Sigmoid colon (tissue), 7 donors: Measurements from ENCODE around the gene IL34. TPM values are rescaled to one million over a fixed set of nuclear protein-coding genes. Genes with fewer than 3 reads are reported as not detected.
A peak's percentile ranks its signal among the peaks of the same experiment; 100 is the strongest.

Experiments used
- DNase-seq: peaks from one replicate; pipeline ENCODE4 v3.0.0-alpha.2; 2019
- H3K27ac ChIP-seq, 4 donors: fragments of 200-600 bp; sonication (generic); one replicate each; pipeline ENCODE4 v1.5.1; 2016 to 2019; ENCODE audit warnings: mild to moderate bottlenecking in 1 of 4
- H3K27me3 ChIP-seq, 3 donors: fragments of 200-600 bp; sonication (generic); one replicate each; pipeline ENCODE4 v1.5.1; 2019; ENCODE audit warnings: mild to moderate bottlenecking in 1 of 3
- H3K36me3 ChIP-seq, 4 donors: fragments of 200-600 bp; sonication (generic); one replicate each; pipeline ENCODE4 v1.5.1; 2016 to 2019
- H3K4me1 ChIP-seq, 4 donors: fragments of 200-600 bp; sonication (generic); one replicate each; pipeline ENCODE4 v1.5.1; 2017 to 2019
- H3K4me3 ChIP-seq, 4 donors: fragments of 200-600 bp; sonication (generic); one replicate each; pipeline ENCODE4 v1.5.1; 2017 to 2019; ENCODE audit warnings: mild to moderate bottlenecking in 2 of 4, moderate library complexity in 1 of 4
- H3K9me3 ChIP-seq, 4 donors: fragments of 200-600 bp in 3 of 4; sonication (generic) in 3 of 4; one replicate each; pipeline versions ENCODE4 v1.5.1 to v1.6.1; 2013 to 2019
- CTCF ChIP-seq, 4 experiments: fragments of 450-650 bp in 3 of 4; fragments of 200-600 bp in 1 of 4; IDR thresholded peaks; one replicate each; pipeline ENCODE4 v1.5.1; 2016 to 2019; ENCODE audit warnings: antibody characterized with exemption in 4 of 4, mild to moderate bottlenecking in 3 of 4, moderate library complexity in 2 of 4
- EP300 ChIP-seq, 4 donors: sonication (generic); formaldehyde crosslinking; IDR thresholded peaks; one replicate each; pipeline ENCODE4 v1.6.1; 2017; ENCODE audit warnings: antibody characterized with exemption in 4 of 4
- POLR2A ChIP-seq, 2 donors: fragments of 450-650 bp; IDR thresholded peaks; one replicate each; pipeline ENCODE4 v1.6.1; 2016; ENCODE audit warnings: antibody characterized with exemption in 2 of 2, mild to moderate bottlenecking in 2 of 2, moderate library complexity in 2 of 2
- POLR2AphosphoS5 ChIP-seq, 4 donors: sonication (generic); formaldehyde crosslinking; IDR thresholded peaks; one replicate each; pipeline ENCODE4 v1.6.1; 2017; ENCODE audit warnings: antibody characterized with exemption in 4 of 4
- WGBS, 2 donors: extraction: QIAGEN DNeasy Blood & Tissue Kit; methylation state at CpG; one replicate each; pipeline ENCODE4 v1.1.7; 2013; 5-methylcytosine and 5-hydroxymethylcytosine counted together
- intact Hi-C: fragments of 100-400 bp; cut with DNase I; formaldehyde crosslinking; loops from one replicate; pipeline ENCODE4 v1.15.1; 2023
- polyA plus RNA-seq, 3 donors: library from polyadenylated mRNA; stranded (reverse); fragments of 200-250 nt; gene quantifications; one replicate each; pipeline ENCODE4 v1.2.3, GENCODE V29; 2013
- total RNA-seq, 4 donors: library from RNA; depleted of rRNA; stranded (reverse); fragments of >200 nt; gene quantifications; one replicate each; pipeline ENCODE4 v1.1.0, GENCODE V29; 2016
- donor health status: healthy with polysubstance abuse.
- donor health status: Bipolar disorder and iron deficiency.
- donor health status: healthy.

IL34 gene
- total and polyA plus RNA-seq, 7 donors: 1.8 to 5.5 (median 4.6) TPM; not detected in 2

DNA sequence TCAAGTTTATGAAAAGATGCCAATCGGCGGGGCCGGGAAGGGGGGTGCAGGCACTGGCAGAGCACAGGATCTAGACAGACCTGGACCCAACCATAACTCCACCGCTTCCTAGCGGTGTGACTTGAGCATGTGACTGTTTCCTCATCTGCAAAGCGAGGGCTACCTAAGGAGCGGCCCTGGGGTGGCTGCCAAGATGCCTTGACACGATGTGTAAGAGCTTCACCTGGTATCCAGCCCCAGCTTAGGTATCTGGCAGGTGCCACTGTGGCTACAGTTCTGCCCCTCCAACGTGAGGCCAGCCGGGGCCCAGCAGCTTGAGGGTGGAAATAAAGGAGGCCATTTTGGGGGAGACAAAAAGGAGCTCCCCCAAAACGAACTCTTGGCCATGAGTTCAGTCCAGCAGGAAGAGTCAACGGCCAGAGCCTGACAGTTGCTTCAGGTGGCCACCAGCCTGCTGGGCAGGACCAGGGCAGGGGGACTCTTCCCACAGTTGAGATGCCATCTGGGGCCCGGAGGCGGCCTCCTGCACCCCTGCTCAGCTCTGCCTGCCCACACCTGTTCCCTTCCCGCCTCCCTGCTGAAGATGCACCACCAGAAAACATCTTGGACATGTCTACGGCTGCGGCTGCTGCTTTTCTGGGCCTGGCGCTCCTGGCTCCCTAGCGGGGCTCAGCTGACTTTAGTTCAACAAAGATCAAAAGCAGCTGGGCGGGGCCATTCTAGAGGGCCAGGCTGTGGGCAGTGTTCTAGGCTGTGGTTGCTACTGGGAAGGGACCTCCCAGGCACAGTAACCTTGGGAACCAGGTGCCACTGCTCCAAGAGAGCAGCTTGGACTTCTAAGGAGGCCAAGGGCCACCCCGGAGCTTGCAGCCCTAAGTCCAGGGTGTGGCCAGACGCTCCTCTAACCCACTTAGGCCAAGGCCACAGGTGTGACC lies 42.9 kb downstream of the IL34 start:
- H3K4me1 ChIP-seq: peaks cover 4 to 89% (median 86%) of the 10 kb centered on the region in 4 donors
- peak; percentile 92 for DNase-seq
- intact Hi-C loops: loop anchor here (2.0 kb wide), 1 partner anchor 21 kb away; no protein-coding TSS in a partner anchor
- no peaks in the 10 kb centered on the region for H3K9me3 ChIP-seq
- H3K4me3 ChIP-seq: no peak overlapping the region
- WGBS, 2 donors: 81 to 88% methylated on average over 22 of the region's 22 CpGs
- peak in 1 of 4 donors; percentile 40 for TF ChIP-seq EP300 (IDR thresholded peaks at IDR 0.05)
- peak; percentile 43 to 60 (median 48) for TF ChIP-seq POLR2AphosphoS5 (IDR thresholded peaks at IDR 0.05)
- TF ChIP-seq POLR2A (IDR thresholded peaks at IDR 0.05): no peak
- no peak for TF ChIP-seq CTCF (IDR thresholded peaks at IDR 0.05)
- no peaks in the 10 kb centered on the region for H3K27me3 ChIP-seq
- H3K36me3 ChIP-seq: no peaks in the 10 kb centered on the region
- H3K27ac ChIP-seq: peak overlapping the region; percentile 95 to 99 (median 98)

DNA sequence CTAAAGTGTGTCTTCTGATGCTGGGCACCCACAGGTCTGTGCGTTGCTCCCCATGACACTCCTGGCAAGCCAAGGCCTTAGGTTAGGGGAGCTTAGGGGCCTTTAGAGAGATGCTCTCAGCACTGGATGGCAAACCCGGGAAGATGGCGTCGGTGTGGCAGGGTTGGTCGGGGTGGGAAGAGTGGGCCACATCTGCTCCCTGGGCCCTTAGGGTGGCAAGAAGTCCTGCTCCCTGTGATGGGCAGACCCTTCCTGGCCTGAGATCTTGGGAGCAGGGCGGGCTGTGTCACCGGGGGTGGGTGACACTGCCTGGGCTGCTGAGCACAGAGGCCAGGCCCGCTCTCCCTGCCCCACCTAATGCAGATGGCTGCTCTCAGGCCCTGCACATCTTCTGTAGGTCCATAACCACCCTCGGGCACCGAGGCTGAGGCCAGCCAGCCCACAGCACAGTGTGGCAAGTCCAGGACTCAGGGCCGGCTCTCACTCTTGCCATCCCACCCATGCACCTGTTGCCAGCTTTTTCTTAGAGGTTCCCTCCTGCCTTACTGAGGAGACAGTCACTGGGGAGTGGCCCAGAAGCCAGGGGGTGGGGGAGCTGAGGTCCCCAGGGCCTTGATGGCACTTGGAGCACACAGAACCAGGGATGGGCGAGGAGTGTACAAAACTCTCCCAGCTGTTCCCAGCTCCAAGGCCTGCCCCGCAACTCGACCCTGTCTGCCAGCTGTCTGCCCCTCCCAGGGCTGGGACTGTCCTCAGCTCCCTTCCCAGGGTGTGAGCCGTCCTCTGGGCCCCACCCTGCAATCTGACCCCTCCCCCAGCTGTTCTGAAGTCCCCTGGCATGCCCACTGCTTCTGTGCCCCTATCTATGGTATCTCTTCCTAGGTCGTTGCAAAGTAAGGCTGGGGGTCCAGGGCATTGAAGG lies 43.9 kb downstream of the IL34 start:
- Histone ChIP-seq H3K27ac (peak overlapping the region; percentile 95 to 99 (median 98)), H3K4me3 (no peak overlapping the region), H3K27me3 (no peaks in the 10 kb centered on the region), H3K9me3 (no peaks in the 10 kb centered on the region), H3K4me1 (peaks cover 4 to 93% (median 91%) of the 10 kb centered on the region in 4 donors), H3K36me3 (no peaks in the 10 kb centered on the region)
- no peak for TF ChIP-seq EP300 (IDR thresholded peaks at IDR 0.05)
- no peak for TF ChIP-seq POLR2AphosphoS5 (IDR thresholded peaks at IDR 0.05)
- TF ChIP-seq CTCF (IDR thresholded peaks at IDR 0.05): no peak
- TF ChIP-seq POLR2A (IDR thresholded peaks at IDR 0.05): no peak
- intact Hi-C loops: loop anchor here (2.0 kb wide), 2 partner anchors 15 to 21 kb away; no protein-coding TSS in a partner anchor
- WGBS, 2 donors: 63 to 81% methylated on average over 16 of the region's 16 CpGs
- no peak for DNase-seq

- DNase-seq: peak; percentile 97
- H3K4me3 ChIP-seq: no peak overlapping the region
Measured at GRCh38 chr16:70691223-70692129, 45.1 kb downstream of the IL34 start.

More at GRCh38 chr16:70691223-70692129, 45.1 kb downstream of the IL34 start:
- peak; percentile 87 to 90 (median 89) for TF ChIP-seq POLR2AphosphoS5 (IDR thresholded peaks at IDR 0.05)
- TF ChIP-seq CTCF (IDR thresholded peaks at IDR 0.05): no peak
- TF ChIP-seq POLR2A (IDR thresholded peaks at IDR 0.05): peak; percentile 16 to 42
- TF ChIP-seq EP300 (IDR thresholded peaks at IDR 0.05): peak in 3 of 4 donors; percentile 83 to 90 (median 90)
- H3K9me3 ChIP-seq: no peaks in the 10 kb centered on the region
- H3K27ac ChIP-seq: peak overlapping the region; percentile 95 to 99 (median 98)
- WGBS, 2 donors: 79 to 82% methylated on average over 26 of the region's 26 CpGs
- intact Hi-C loops: loop anchor here (2.0 kb wide), 1 partner anchor 13 kb away; no protein-coding TSS in a partner anchor
- H3K36me3 ChIP-seq: no peaks in the 10 kb centered on the region
- peaks cover 4 to 100% (median 100%) of the 10 kb centered on the region in 4 donors for H3K4me1 ChIP-seq
- H3K27me3 ChIP-seq: no peaks in the 10 kb centered on the region
